Right lobe of liver (tissue), 6 donors: ENCODE data around the gene RPS21. TPM values are rescaled to one million over a fixed set of nuclear protein-coding genes. Genes with fewer than 3 reads are reported as not detected.

Source experiments
- ATAC-seq, 4 donors: fragments of 200-7000 bp; cut with Tn5 transposase; one replicate each; pipeline ENCODE4 v1.9.1; 2020; ENCODE audit warnings: mild to moderate bottlenecking in 4 of 4, moderate library complexity in 4 of 4
- DNase-seq, 3 donors: peaks; one replicate each; pipeline ENCODE4 v3.0.0-alpha.2; 2020
- H3K27ac ChIP-seq, 3 donors: fragments of 200-600 bp; one replicate each; pipeline ENCODE4 v1.8.0; 2022
- H3K27me3 ChIP-seq, 2 donors: fragments of 200-600 bp; one replicate each; pipeline ENCODE4 v1.8.0; 2022
- H3K36me3 ChIP-seq, 4 donors: fragments of 200-600 bp; sonication (generic) in 1 of 4; one replicate each; pipeline versions ENCODE4 v1.5.1 to v1.8.0; 2017 to 2022; ENCODE audit warnings: control low read depth in 1 of 4
- H3K4me1 ChIP-seq, 4 donors: fragments of 200-600 bp; sonication (generic) in 1 of 4; one replicate each; pipeline versions ENCODE4 v1.5.1 to v1.8.0; 2017 to 2022; ENCODE audit warnings: control low read depth in 1 of 4
- H3K4me3 ChIP-seq, 3 donors: fragments of 200-600 bp; one replicate each; pipeline ENCODE4 v1.8.0; 2022
- H3K9me3 ChIP-seq, 4 donors: fragments of 200-600 bp; sonication (generic) in 1 of 4; one replicate each; pipeline versions ENCODE4 v1.5.1 to v1.8.0; 2017 to 2022; ENCODE audit warnings: control low read depth in 1 of 4
- POLR2A ChIP-seq: fragments of 450-650 bp; IDR thresholded peaks from one replicate; pipeline ENCODE4 v1.6.1; 2017; ENCODE audit warnings: antibody characterized with exemption, mild to moderate bottlenecking
- WGBS: methylation state at CpG from one replicate; pipeline ENCODE4 v1.1.6; 2018; ENCODE audit warnings: low coverage, low lambda C conversion rate; ENCODE audit not compliant: insufficient coverage; ENCODE audit errors: missing lambda C conversion rate; 5-methylcytosine and 5-hydroxymethylcytosine counted together
- intact Hi-C, 2 donors: fragments of 100-400 bp; cut with DNase I; formaldehyde crosslinking; loops; one replicate each; pipeline versions ENCODE4 v1.11.2 to v1.14.1; 2022
- total RNA-seq, 6 experiments: library from RNA; depleted of rRNA in 2 of 6; stranded (reverse); fragments of >200 nt in 2 of 6; fragmentation: NEBNext Ultra II Directional in 3 of 6; extraction: Animal tissue kit (Norgen Biotek cat#: 25700) in 3 of 6; gene quantifications; one replicate each; pipeline versions ENCODE4 v1.1.0 to v1.2.4, GENCODE V29; 2016 to 2023
- TF ChIP-seq, protein P1 (sequence below), 4 donors: fragments of 200-600 bp in 3 of 4; fragments of 450-650 bp in 1 of 4; IDR thresholded peaks; one replicate each; pipeline versions ENCODE4 v1.5.1 to v1.8.0; 2016 to 2022; ENCODE audit warnings: antibody characterized with exemption in 4 of 4, mild to moderate bottlenecking in 2 of 4
- donor health status: DM: no; HTN: yes; CAD: no.
- donor health status: DM: no; HTN: no; CAD: no.
- donor health status: DM: no; HTN: no; CAD: no.
- donor health status: DM: no; HTN: yes; CAD: no.
- donor health status: DM: no; HTN: yes; CAD: no.

Gene RPS21
- total RNA-seq, 6 experiments from 2014 or later = 339 to 696 (median 413) TPM

DNA sequence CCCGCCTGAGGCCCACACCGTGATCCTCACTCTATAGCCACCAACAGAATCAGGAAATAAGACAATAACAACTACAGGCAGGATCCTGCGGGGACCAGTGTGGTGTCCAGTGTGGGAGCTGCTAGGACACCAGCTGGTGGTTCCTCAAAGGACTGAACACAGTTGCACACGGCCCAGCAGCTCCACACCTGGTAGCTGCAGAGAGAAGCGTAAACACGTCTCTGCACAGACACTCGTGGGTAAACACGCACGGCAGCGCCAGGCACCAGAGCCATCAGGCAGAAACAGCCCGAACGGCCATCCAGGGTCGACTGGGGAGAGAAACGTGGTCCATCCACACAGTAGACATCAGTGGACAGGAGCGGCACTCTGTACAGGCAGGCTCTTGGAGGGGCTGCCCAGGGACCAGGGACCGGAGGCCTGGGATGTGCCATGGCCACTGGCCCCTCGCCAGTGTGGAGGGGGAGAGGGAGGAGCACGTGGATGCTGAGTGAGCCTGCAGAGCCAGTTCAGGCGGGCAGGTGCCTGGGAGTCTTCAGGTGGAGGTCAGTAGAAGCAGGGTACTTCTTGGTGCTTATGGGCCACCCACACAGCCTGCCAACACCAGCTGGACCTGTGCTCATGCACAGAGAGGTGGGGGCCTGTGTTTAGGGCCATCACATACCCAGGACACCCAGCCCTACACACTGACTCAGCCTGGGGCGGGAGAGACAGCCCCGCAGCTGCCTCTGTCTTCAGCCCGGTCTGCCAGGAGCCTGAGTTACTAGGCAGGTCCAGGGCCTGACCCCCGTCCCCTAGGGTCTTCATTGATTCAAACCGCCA lies 12.4 kb upstream of the RPS21 start:
- TF ChIP-seq, protein P1, sequence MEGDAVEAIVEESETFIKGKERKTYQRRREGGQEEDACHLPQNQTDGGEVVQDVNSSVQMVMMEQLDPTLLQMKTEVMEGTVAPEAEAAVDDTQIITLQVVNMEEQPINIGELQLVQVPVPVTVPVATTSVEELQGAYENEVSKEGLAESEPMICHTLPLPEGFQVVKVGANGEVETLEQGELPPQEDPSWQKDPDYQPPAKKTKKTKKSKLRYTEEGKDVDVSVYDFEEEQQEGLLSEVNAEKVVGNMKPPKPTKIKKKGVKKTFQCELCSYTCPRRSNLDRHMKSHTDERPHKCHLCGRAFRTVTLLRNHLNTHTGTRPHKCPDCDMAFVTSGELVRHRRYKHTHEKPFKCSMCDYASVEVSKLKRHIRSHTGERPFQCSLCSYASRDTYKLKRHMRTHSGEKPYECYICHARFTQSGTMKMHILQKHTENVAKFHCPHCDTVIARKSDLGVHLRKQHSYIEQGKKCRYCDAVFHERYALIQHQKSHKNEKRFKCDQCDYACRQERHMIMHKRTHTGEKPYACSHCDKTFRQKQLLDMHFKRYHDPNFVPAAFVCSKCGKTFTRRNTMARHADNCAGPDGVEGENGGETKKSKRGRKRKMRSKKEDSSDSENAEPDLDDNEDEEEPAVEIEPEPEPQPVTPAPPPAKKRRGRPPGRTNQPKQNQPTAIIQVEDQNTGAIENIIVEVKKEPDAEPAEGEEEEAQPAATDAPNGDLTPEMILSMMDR (IDR thresholded peaks at IDR 0.05) = no peak
- TF ChIP-seq POLR2A = no peak
- H3K36me3 ChIP-seq = no peaks in the 10 kb centered on the region
- DNase-seq (no peak), ATAC-seq (no peak)
- H3K4me3 ChIP-seq = no peak overlapping the region
- no peak overlapping the region for H3K27ac ChIP-seq
- peaks cover 0 to 45% (median 14%) of the 10 kb centered on the region in 4 donors for H3K4me1 ChIP-seq
- no peaks in the 10 kb centered on the region for H3K9me3 ChIP-seq
- H3K27me3 ChIP-seq = no peaks in the 10 kb centered on the region
- intact Hi-C loops = loop anchor here (5.0 kb wide), 2 partner anchors 67 to 72 kb away; partner anchors contain the start of gene ADRM1 (in 1 of the 2)
- WGBS = 25% methylated on average over 11 of the region's 24 CpGs

DNA sequence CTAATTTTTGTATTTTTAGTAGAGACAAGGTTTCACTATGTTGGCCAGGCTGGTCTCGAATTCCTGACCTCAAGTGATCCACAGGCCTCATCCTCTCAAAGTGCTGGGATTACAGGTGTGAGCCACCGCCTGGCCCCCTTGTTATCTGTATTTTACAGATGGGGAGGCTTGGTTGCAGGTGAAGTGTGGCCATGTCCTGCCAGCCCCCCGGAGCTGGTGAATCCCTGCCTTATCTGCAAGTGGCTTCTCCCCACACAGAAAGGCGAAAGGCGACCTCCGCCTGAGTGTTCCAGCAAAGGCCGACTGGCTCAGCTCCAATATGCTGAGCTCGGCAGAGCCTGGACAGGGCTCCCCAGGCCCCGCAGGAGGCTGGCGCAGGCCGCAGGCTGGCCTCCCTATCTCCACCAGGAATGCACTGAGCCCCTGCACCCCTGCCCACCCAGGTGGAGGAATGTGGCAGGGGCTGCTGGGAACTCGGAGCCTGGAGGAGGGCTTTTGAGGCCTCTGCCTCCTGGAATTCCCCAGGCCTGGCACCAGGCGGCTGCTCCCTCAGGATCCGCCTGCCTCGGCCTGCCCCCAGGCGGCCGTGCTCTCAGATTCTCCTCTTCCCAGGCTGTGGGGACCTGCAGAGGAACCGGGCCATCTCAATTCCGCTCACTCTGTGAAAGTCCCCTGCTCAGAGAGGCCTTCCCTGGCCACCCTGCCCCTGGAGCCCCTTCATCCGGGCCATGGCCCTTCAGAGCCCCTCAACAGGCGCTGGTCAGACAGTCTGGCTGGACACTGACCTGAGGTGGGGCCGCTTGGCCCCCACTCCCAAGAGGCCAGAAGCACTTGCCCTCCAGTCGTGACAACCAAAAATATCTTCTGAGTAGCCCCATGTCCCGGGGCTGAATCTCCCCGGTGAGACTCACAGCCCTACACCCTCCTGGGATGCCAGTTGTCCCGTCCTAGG lies 10.5 kb upstream of the RPS21 start:
- peak overlapping the region in 2 of 3 donors; percentile 22 to 41 for H3K4me3 ChIP-seq
- H3K27me3 ChIP-seq = no peaks in the 10 kb centered on the region
- intact Hi-C loops = loop anchor here (5.0 kb wide), 2 partner anchors 69 to 74 kb away; partner anchors contain the start of gene ADRM1 (in 1 of the 2)
- H3K36me3 ChIP-seq = no peaks in the 10 kb centered on the region
- peak; percentile 79 to 82 (median 79) for DNase-seq
- TF ChIP-seq, protein P1 (IDR thresholded peaks at IDR 0.05) = peak; percentile 66 to 81 (median 72)
- no peak for TF ChIP-seq POLR2A
- peak; percentile 90 to 95 (median 92) for ATAC-seq
- H3K4me1 ChIP-seq = peaks cover 0 to 26% (median 5%) of the 10 kb centered on the region in 4 donors
- H3K27ac ChIP-seq = peak overlapping the region in 1 of 3 donors; percentile 49
- no peaks in the 10 kb centered on the region for H3K9me3 ChIP-seq
- 39% methylated on average over 8 of the region's 26 CpGs for WGBS

DNA sequence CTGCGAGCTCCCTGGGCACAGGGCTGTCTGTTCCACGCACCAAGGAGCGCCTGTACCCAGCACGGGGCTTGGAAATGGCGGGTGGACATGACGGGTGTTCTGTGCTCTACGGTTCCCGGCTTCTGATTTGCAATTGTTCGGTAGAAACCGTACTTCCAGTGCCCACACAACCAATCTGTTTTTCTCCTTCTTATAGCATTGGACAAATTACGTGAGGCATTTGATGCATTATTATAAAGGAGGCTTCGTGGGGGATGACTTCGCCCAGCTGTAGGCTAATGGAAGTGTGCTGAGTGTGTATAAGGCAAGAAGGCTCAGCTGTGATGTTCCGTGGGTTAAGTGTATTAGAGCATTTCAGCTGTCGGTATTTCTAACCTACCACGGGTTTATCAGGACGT lies 9.8 kb upstream of the RPS21 start:
- TF ChIP-seq, protein P1 (IDR thresholded peaks at IDR 0.05) = no peak
- no peak for TF ChIP-seq POLR2A
- H3K4me1 ChIP-seq = peaks cover 0 to 24% (median 5%) of the 10 kb centered on the region in 4 donors
- intact Hi-C loops = loop anchor here (5.0 kb wide), 2 partner anchors 70 to 75 kb away; partner anchors contain the start of gene ADRM1 (in 1 of the 2)
- DNase-seq (no peak), ATAC-seq (no peak)
- H3K9me3 ChIP-seq = no peaks in the 10 kb centered on the region
- H3K4me3 ChIP-seq = no peak overlapping the region
- H3K27ac ChIP-seq = no peak overlapping the region
- no peaks in the 10 kb centered on the region for H3K27me3 ChIP-seq
- no peaks in the 10 kb centered on the region for H3K36me3 ChIP-seq
- 84% methylated on average over 6 of the region's 17 CpGs for WGBS

DNA sequence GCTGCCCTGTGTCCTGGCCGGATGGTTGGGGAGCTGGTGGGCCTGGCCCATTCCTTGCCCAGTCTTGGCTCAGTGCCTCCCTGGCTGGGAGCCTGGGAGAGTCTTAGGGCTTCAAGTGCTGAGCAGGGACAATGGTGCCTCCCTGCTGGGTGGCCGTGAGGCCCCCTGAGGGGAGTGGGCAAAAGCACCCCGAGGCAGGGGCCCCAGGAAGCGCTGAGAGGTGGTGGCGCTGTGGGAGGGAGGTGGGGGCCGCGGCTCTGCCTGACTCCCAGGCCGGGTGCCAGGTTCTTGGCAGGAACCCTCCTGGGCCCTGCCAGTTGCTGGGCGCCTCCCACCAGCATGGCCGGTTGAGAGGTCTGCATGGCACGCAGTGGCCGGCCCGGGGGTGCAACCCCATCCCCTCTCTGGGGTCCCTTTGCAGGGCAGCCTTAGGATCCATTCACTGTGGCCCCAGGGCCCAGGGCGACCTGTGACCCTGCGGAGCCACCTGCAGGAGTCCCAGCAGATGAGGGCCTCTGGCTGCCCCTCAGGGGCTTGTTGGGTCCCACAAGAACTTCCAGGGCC lies 9.2 kb upstream of the RPS21 start:
- ATAC-seq (peak in 1 of 4 donors; percentile 47), DNase-seq (no peak)
- Histone ChIP-seq H3K4me3 (no peak overlapping the region), H3K4me1 (peaks cover 0 to 24% (median 5%) of the 10 kb centered on the region in 4 donors), H3K9me3 (no peaks in the 10 kb centered on the region), H3K27me3 (no peaks in the 10 kb centered on the region), H3K36me3 (no peaks in the 10 kb centered on the region), H3K27ac (no peak overlapping the region)
- intact Hi-C loops = loop anchor here (5.0 kb wide), 2 partner anchors 70 to 75 kb away; partner anchors contain the start of gene ADRM1 (in 1 of the 2)
- no peak for TF ChIP-seq POLR2A
- TF ChIP-seq, protein P1 (IDR thresholded peaks at IDR 0.05) = no peak
- no CpG with 5 or more reads among the region's 15 CpGs for WGBS
